Tibial nerve (tissue), 4 donors: ENCODE data around the gene PRM3. TPM values are rescaled to one million over a fixed set of nuclear protein-coding genes. Genes with fewer than 3 reads are reported as not detected.

Source experiments
- DNase-seq, 2 donors: peaks; one replicate each; pipeline ENCODE4 v3.0.0-alpha.2; 2019; ENCODE audit warnings: low spot score in 2 of 2
- H3K27ac ChIP-seq, 4 donors: fragments of 200-600 bp; sonication (generic) in 3 of 4; one replicate each; pipeline ENCODE4 v1.5.1; 2017 to 2019; ENCODE audit warnings: mild to moderate bottlenecking in 1 of 4
- H3K27me3 ChIP-seq, 2 donors: fragments of 200-600 bp; sonication (generic) in 1 of 2; one replicate each; pipeline versions ENCODE4 v1.5.1 to v1.6.0; 2017 to 2019
- H3K36me3 ChIP-seq, 3 donors: fragments of 200-600 bp; sonication (generic); one replicate each; pipeline ENCODE4 v1.5.1; 2018 to 2019
- H3K4me1 ChIP-seq, 4 donors: fragments of 200-600 bp; sonication (generic) in 3 of 4; one replicate each; pipeline ENCODE4 v1.5.1; 2017 to 2019
- H3K4me3 ChIP-seq, 4 donors: fragments of 200-600 bp; sonication (generic) in 3 of 4; one replicate each; pipeline ENCODE4 v1.5.1; 2017 to 2019; ENCODE audit warnings: mild to moderate bottlenecking in 1 of 4, moderate library complexity in 1 of 4
- H3K9me3 ChIP-seq, 4 donors: fragments of 200-600 bp; sonication (generic) in 3 of 4; one replicate each; pipeline ENCODE4 v1.5.1; 2017 to 2019
- CTCF ChIP-seq, 5 experiments: fragments of 200-600 bp in 3 of 5; fragments of 450-650 bp in 2 of 5; sonication (generic) in 3 of 5; IDR thresholded peaks; one replicate each; pipeline ENCODE4 v1.5.1; 2016 to 2019; ENCODE audit warnings: antibody characterized with exemption in 5 of 5, mild to moderate bottlenecking in 3 of 5, moderate library complexity in 2 of 5
- EP300 ChIP-seq, 2 donors: sonication (generic); formaldehyde crosslinking; IDR thresholded peaks; one replicate each; pipeline ENCODE4 v1.6.1; 2017; ENCODE audit warnings: antibody characterized with exemption in 2 of 2, mild to moderate bottlenecking in 1 of 2
- POLR2A ChIP-seq, 2 donors: fragments of 450-650 bp; IDR thresholded peaks; one replicate each; pipeline ENCODE4 v1.6.1; 2017; ENCODE audit warnings: antibody characterized with exemption in 2 of 2, mild to moderate bottlenecking in 2 of 2, moderate library complexity in 2 of 2
- WGBS, 2 donors: methylation state at CpG; one replicate each; pipeline ENCODE4 v1.1.5; 2018; 5-methylcytosine and 5-hydroxymethylcytosine counted together
- total RNA-seq, 4 donors: library from RNA; depleted of rRNA; stranded (reverse); fragments of >200 nt; gene quantifications; one replicate each; pipeline ENCODE4 v1.1.0, GENCODE V29; 2016

The PRM3 gene
- total RNA-seq, 4 donors from 2014 or later: not detected

- Histone ChIP-seq H3K4me3 (no peak overlapping the region), H3K9me3 (peaks cover 0 to 6% (median 0%) of the 10 kb centered on the region in 4 donors), H3K36me3 (no peaks in the 10 kb centered on the region), H3K27ac (no peak overlapping the region), H3K4me1 (peaks cover 0 to 13% (median under 1%) of the 10 kb centered on the region in 4 donors), H3K27me3 (no peaks in the 10 kb centered on the region)
- WGBS, 2 donors: 88 to 90% methylated on average over 58 to 63 of the region's 63 CpGs
- DNase-seq: no peak
- no peak for TF ChIP-seq CTCF (IDR thresholded peaks at IDR 0.05)
Observed at GRCh38 chr16:11249233-11250061, 24.0 kb downstream of the PRM3 start.

GRCh38 chr16:11248133-11248532, 25.3 kb downstream of the PRM3 start:
- H3K27ac ChIP-seq: no peak overlapping the region
- peaks cover 0 to 2% (median 0%) of the 10 kb centered on the region in 4 donors for H3K4me1 ChIP-seq
- no peak for TF ChIP-seq EP300 (IDR thresholded peaks at IDR 0.05)
- TF ChIP-seq CTCF (IDR thresholded peaks at IDR 0.05): no peak
- no peak for TF ChIP-seq POLR2A (IDR thresholded peaks at IDR 0.05)
- H3K27me3 ChIP-seq: no peaks in the 10 kb centered on the region
- no peak overlapping the region for H3K4me3 ChIP-seq
- no peaks in the 10 kb centered on the region for H3K36me3 ChIP-seq
- WGBS, 2 donors: 89 to 95% methylated on average over 8 of the region's 8 CpGs
- H3K9me3 ChIP-seq: peaks cover 0 to 6% (median 0%) of the 10 kb centered on the region in 4 donors
- no peak for DNase-seq

GRCh38 chr16:11245988-11246387, 27.4 kb downstream of the PRM3 start:
- no peak for TF ChIP-seq EP300 (IDR thresholded peaks at IDR 0.05)
- TF ChIP-seq CTCF (IDR thresholded peaks at IDR 0.05): no peak
- no peak for TF ChIP-seq POLR2A (IDR thresholded peaks at IDR 0.05)
- Histone ChIP-seq H3K4me3 (no peak overlapping the region), H3K27ac (no peak overlapping the region), H3K4me1 (no peaks in the 10 kb centered on the region), H3K9me3 (peaks cover 0 to 6% (median 0%) of the 10 kb centered on the region in 4 donors), H3K27me3 (no peaks in the 10 kb centered on the region), H3K36me3 (no peaks in the 10 kb centered on the region)
- DNase-seq: no peak

GRCh38 chr16:11245222-11245737, 28.1 kb downstream of the PRM3 start:
- no peak overlapping the region for H3K4me3 ChIP-seq
- no peaks in the 10 kb centered on the region for H3K4me1 ChIP-seq
- no peak for DNase-seq
- no peaks in the 10 kb centered on the region for H3K36me3 ChIP-seq
- 77 to 86% methylated on average over 5 of the region's 5 CpGs for WGBS, 2 donors
- no peaks in the 10 kb centered on the region for H3K27me3 ChIP-seq
- peaks cover 0 to 6% (median 0%) of the 10 kb centered on the region in 4 donors for H3K9me3 ChIP-seq
- H3K27ac ChIP-seq: no peak overlapping the region
- TF ChIP-seq POLR2A (IDR thresholded peaks at IDR 0.05): no peak
- TF ChIP-seq CTCF (IDR thresholded peaks at IDR 0.05): no peak

GRCh38 chr16:11242658-11243057, 30.8 kb downstream of the PRM3 start:
- no peak for TF ChIP-seq POLR2A (IDR thresholded peaks at IDR 0.05)
- no peak for TF ChIP-seq EP300 (IDR thresholded peaks at IDR 0.05)
- TF ChIP-seq CTCF (IDR thresholded peaks at IDR 0.05): no peak
- H3K9me3 ChIP-seq: peaks cover 0 to 6% (median 0%) of the 10 kb centered on the region in 4 donors
- no peak overlapping the region for H3K4me3 ChIP-seq
- no peaks in the 10 kb centered on the region for H3K27me3 ChIP-seq
- H3K4me1 ChIP-seq: no peaks in the 10 kb centered on the region
- no peak for DNase-seq
- H3K27ac ChIP-seq: no peak overlapping the region
- H3K36me3 ChIP-seq: no peaks in the 10 kb centered on the region
- WGBS, 2 donors: 78 to 81% methylated on average over 12 of the region's 12 CpGs
